Measurements from ENCODE around the gene RRP1.

RRP1 gene

GRCh38 chr21:43758111-43758641 lies 31.2 kb upstream of the RRP1 start:
- in situ Hi-C loops (cut with MboI; ENCODE audit: low sequenced_read_pairs): no loop called here

DNA sequence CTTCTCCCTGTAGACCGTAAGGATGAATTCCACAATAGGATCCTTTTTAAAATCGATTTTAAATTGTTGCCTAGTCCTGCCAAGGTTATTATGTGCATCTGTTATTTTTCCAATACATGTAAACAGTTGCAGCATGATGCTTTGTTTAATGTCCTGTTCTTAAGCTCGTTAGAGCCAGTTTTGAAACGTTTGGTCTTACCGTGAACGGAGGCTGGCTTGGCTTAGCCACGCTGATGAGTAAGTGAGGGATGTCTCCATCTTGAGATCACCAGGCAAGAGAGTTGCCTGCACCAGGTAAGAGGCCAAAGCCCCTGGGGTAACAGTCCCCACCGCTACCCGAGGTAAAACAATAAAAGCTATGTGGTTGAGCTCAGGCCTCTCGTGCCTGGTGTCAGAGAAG lies 30.6 kb upstream of the RRP1 start:
- in situ Hi-C loops (cut with MboI; ENCODE audit: low sequenced_read_pairs): no loop called here

DNA sequence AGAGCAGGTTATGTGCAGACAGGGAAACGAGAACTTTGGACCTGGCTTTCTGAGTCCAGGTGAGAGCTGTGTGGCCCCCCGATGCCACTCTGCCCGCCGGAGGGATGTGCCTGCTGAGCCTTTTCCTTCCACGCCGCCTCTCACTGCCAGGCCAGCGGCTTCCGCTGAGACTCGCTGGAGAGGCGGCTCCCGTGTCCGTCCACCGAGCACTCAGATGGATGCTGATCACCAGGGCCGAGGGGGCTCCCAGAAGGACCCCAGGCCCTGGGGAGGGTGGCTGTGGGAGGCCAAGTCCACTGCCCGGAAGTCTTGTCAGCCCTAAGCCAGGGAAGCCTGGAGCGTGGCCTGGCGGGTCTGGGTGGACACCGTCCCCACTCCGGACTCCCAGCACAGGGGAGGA lies 29.7 kb upstream of the RRP1 start:
- in situ Hi-C loops (cut with MboI; ENCODE audit: low sequenced_read_pairs): no loop called here

- in situ Hi-C loops (cut with MboI; ENCODE audit: low sequenced_read_pairs): no loop called here
Measured at GRCh38 chr21:43760391-43760958, 28.9 kb upstream of the RRP1 start.

GRCh38 chr21:43761886-43762285 lies 27.5 kb upstream of the RRP1 start:
- in situ Hi-C loops (cut with MboI; ENCODE audit: low sequenced_read_pairs): no loop called here

DNA sequence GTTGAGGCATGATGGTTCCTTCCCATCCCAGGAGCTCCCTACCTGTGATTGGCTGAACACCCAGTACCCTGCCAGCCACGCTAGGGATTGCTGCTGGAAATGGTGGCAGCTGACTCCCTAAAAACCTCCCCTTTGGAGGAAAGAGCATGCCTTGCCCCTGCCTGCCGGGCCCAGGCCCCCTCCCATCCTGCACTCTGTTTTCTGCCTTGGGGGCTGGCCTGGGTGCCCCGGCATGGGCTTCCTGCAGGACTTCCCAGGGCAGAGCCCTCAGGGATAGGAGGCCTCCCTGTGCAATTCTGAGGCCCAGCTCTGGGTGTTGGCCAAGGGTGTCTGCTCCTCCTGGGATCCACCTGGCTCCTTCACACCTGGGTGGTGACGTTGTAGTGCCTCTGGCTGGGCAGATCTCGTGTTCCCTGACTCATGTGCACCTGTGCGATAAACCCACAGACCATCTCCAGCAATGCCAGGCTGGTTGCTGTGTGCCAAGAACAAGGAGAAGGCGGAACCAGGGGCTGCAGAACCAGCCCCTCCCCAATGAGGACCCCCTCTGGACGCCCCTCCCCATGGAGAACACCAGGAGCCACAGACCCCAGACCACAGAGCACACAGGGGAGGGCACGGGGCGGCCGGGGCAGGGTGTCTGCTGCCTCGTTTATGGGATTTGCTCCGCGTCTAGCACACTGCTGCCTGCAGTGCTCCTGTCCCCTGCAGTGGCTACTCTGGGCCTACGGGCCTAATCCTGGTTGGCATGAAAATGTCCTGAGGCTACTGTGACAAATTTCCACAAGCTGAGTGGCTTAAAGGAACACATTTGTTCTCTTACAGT lies 26.9 kb upstream of the RRP1 start:
- in situ Hi-C loops (cut with MboI; ENCODE audit: low sequenced_read_pairs): no loop called here

DNA sequence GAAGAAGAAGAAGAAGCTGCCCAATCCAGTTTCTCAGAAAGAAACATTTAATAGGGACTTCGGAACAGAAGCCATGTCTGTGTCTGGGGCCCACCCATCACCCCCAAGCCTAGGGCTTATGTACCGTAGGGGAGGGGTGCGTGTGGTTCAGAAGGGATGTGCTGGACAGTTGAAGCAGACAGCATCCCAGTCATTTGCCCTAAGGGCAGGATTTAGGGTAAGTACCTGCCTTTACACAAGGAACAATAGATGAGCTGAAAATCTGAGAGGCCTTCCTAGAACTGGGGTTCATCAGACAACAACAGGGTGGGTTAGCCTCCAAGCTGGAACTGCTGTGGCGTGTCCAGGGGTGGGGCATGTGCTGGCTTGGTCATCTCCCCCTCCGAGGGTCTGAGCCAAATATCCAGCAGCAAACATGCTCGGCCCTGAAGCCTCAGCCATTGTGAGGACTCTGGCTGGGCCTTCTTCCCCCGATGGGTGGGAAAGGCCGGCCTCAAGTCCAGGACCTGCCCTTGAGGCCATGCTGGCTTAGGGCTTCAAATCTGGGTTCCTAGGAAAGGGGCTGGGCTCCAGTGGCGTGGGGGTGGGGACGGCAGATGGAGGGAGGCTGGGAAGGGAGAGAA lies 25.4 kb upstream of the RRP1 start:
- in situ Hi-C loops (cut with MboI; ENCODE audit: low sequenced_read_pairs): no loop called here

- in situ Hi-C loops (cut with MboI; ENCODE audit: low sequenced_read_pairs): no loop called here
Measured at GRCh38 chr21:43764576-43765495, 24.5 kb upstream of the RRP1 start.

GRCh38 chr21:43766734-43767497 lies 22.5 kb upstream of the RRP1 start:
- in situ Hi-C loops (cut with MboI; ENCODE audit: low sequenced_read_pairs): no loop called here

- in situ Hi-C loops (cut with MboI; ENCODE audit: low sequenced_read_pairs): no loop called here
Measured at GRCh38 chr21:43767498-43767983, 21.8 kb upstream of the RRP1 start.

GRCh38 chr21:43767984-43768867 lies 21.2 kb upstream of the RRP1 start:
- in situ Hi-C loops (cut with MboI; ENCODE audit: low sequenced_read_pairs): no loop called here

GRCh38 chr21:43768868-43769167 lies 20.6 kb upstream of the RRP1 start:
- in situ Hi-C loops (cut with MboI; ENCODE audit: low sequenced_read_pairs): no loop called here

DNA sequence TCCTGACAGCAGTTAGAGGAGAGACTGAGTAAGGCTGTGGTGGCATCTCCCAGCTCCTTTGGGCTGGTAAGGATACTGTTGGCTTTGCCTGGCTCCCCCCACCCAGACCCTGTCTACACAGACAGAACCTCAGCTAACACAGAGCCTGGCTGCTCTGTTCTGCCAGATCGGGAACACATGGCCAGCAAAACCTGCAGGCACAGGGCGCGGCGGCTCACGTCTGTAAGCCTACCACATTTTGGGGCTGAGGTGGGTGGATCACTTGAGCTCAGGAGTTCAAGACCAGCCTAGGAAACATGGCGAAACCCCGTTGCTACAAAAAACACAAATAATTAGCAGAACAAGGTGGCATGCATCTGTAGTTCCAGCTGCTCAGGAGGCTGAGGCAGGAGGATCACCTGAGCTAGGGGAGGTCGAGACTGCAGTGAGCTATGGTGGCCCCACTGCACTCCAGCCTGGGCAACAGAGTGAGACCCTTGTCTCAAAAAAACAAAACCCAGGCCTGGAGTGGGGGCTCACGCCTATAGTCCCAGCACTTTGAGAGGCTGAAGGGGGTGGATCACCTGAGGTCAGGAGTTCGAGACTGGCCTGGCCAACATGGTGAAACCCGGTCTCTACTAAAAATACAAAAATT lies 19.9 kb upstream of the RRP1 start:
- in situ Hi-C loops (cut with MboI; ENCODE audit: low sequenced_read_pairs): no loop called here

GRCh38 chr21:43770066-43770655 lies 19.2 kb upstream of the RRP1 start:
- in situ Hi-C loops (cut with MboI; ENCODE audit: low sequenced_read_pairs): no loop called here

GRCh38 chr21:43771199-43771675 lies 18.1 kb upstream of the RRP1 start:
- in situ Hi-C loops (cut with MboI; ENCODE audit: low sequenced_read_pairs): no loop called here

DNA sequence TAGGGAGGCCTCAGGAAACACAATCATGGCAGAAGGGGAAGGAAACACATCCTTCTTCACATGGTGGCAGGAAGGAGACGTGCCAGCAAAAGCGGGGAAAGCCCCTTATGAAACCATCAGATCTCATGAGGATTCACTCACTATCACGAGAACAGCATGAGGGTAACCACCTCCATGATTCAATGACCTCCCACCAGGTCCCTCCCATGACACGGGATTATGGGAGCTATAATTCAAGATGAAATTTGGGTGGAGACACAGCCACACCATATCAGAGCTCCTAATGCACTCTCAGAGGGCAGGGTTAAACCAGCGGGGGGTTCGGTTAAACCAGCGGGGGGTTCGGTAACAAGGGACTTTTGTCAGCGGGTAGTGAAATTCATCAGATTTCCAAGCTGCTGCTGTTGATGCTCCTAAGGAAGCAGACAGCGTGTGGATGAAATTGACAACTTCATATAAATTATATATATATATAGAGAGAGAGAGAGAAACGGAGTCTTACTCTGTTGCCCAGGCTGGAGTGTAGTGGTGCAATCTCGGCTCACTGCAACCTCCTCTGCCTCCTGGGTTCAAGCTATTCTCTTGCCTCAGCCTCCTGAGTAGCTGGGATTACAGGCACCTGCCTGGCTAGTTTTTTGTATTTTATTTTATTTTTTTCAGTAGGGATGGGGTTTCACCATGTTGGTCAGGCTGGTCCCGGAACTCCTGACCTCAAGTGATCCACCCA lies 17.5 kb upstream of the RRP1 start:
- in situ Hi-C loops (cut with MboI; ENCODE audit: low sequenced_read_pairs): no loop called here

- in situ Hi-C loops (cut with MboI; ENCODE audit: low sequenced_read_pairs): no loop called here
Measured at GRCh38 chr21:43772425-43772821, 17.0 kb upstream of the RRP1 start.

- in situ Hi-C loops (cut with MboI; ENCODE audit: low sequenced_read_pairs): no loop called here
Measured at GRCh38 chr21:43774163-43774562, 15.2 kb upstream of the RRP1 start.
